ENCODE data around the gene TEKT1. TPM values are rescaled to one million over a fixed set of nuclear protein-coding genes. Genes with fewer than 3 reads are reported as not detected.

Gene TEKT1
- total RNA-seq, 3 donors from 2014 or later = not detected

GRCh38 chr17:6768447-6768846, 63.1 kb downstream of the TEKT1 start:
- ATAC-seq (no peak), DNase-seq (no peak)
- peaks cover 11% of the 10 kb centered on the region for H3K9me3 ChIP-seq
- peaks cover 4% of the 10 kb centered on the region for H3K36me3 ChIP-seq (ENCODE audit: low read depth)
- no peak overlapping the region for H3K4me3 ChIP-seq
- TF ChIP-seq, protein P1, sequence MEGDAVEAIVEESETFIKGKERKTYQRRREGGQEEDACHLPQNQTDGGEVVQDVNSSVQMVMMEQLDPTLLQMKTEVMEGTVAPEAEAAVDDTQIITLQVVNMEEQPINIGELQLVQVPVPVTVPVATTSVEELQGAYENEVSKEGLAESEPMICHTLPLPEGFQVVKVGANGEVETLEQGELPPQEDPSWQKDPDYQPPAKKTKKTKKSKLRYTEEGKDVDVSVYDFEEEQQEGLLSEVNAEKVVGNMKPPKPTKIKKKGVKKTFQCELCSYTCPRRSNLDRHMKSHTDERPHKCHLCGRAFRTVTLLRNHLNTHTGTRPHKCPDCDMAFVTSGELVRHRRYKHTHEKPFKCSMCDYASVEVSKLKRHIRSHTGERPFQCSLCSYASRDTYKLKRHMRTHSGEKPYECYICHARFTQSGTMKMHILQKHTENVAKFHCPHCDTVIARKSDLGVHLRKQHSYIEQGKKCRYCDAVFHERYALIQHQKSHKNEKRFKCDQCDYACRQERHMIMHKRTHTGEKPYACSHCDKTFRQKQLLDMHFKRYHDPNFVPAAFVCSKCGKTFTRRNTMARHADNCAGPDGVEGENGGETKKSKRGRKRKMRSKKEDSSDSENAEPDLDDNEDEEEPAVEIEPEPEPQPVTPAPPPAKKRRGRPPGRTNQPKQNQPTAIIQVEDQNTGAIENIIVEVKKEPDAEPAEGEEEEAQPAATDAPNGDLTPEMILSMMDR (IDR thresholded peaks at IDR 0.05) = no peak
- intact Hi-C loops (cut with DNase I, micrococcal nuclease) = no loop called here
- H3K4me1 ChIP-seq (ENCODE audit: low read depth) = no peaks in the 10 kb centered on the region

- no peaks in the 10 kb centered on the region for H3K4me1 ChIP-seq (ENCODE audit: low read depth)
- no peaks in the 10 kb centered on the region for H3K36me3 ChIP-seq (ENCODE audit: low read depth)
- DNase-seq (no peak), ATAC-seq (no peak)
- no peak overlapping the region for H3K4me3 ChIP-seq
- H3K9me3 ChIP-seq = no peaks in the 10 kb centered on the region
- TF ChIP-seq, protein P1 (IDR thresholded peaks at IDR 0.05) = no peak
- intact Hi-C loops (cut with DNase I, micrococcal nuclease) = no loop called here
Observed at GRCh38 chr17:6761779-6762178, 69.8 kb downstream of the TEKT1 start.

DNA sequence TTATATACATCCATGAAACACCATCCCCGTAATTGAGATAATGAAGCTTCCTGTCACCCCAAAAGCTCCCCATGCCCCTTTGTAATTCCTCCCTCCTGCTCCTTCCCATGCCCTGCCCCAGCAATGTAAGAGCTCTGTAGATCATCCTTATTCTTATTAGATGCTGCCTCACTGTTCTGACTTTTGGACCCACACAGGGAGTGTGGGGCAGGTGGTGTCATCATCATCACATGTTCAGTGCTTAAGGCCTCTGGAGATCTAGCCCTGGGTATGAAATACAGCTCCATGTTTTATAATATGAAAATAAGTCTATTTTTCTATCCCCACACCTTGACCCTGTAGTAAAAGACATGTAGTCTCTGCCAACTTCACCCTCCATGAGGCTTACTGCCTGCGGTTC, 73.8 kb downstream of the TEKT1 start:
- Histone ChIP-seq H3K4me3 (no peak overlapping the region), H3K4me1 (ENCODE audit: low read depth) (peaks cover 2% of the 10 kb centered on the region), H3K36me3 (ENCODE audit: low read depth) (no peaks in the 10 kb centered on the region), H3K9me3 (no peaks in the 10 kb centered on the region)
- intact Hi-C loops (cut with DNase I, micrococcal nuclease) = no loop called here
- ATAC-seq (no peak), DNase-seq (no peak)
- TF ChIP-seq, protein P1 (IDR thresholded peaks at IDR 0.05) = no peak

- peak; percentile 8 for ATAC-seq
- intact Hi-C loops (cut with DNase I, micrococcal nuclease) = no loop called here
- H3K4me1 ChIP-seq (ENCODE audit: low read depth) = peaks cover 2% of the 10 kb centered on the region
Observed at GRCh38 chr17:6756425-6757031, 75.0 kb downstream of the TEKT1 start.

GRCh38 chr17:6755731-6756184, 75.8 kb downstream of the TEKT1 start, which contains the start of gene XAF1:
XAF1 (plus strand) TSS chr17:6756046; CDS start chr17:6756079, 33 bp downstream.
- no peaks in the 10 kb centered on the region for H3K36me3 ChIP-seq (ENCODE audit: low read depth)
- H3K4me3 ChIP-seq = peak within 1 kb of the TSS; percentile 10
- TF ChIP-seq, protein P1 (IDR thresholded peaks at IDR 0.05) = no peak
- DNase-seq = peak in 2 of 3 donors; percentile 55 to 64
- no peaks in the 10 kb centered on the region for H3K9me3 ChIP-seq
- peaks cover 2% of the 10 kb centered on the region for H3K4me1 ChIP-seq (ENCODE audit: low read depth)
- intact Hi-C loops (cut with DNase I, micrococcal nuclease) = no loop called here
- peak; percentile 87 for ATAC-seq

More at GRCh38 chr17:6756425-6757031, 75.0 kb downstream of the TEKT1 start:
- H3K9me3 ChIP-seq = no peaks in the 10 kb centered on the region
- H3K4me3 ChIP-seq = peak overlapping the region; percentile 10
- no peak for DNase-seq
- TF ChIP-seq, protein P1 (IDR thresholded peaks at IDR 0.05) = no peak
- H3K36me3 ChIP-seq (ENCODE audit: low read depth) = no peaks in the 10 kb centered on the region

Measured in mucosa of descending colon (tissue), 3 donors.